KOPT-K1 (cell line): ENCODE measurements around the gene EAF1.
"Not testable (repeated sequence)": the region's sequence is repeated elsewhere in the genome, so short reads cannot be mapped to it uniquely, and the experiment has no call there.

Source experiments
- H3K27ac ChIP-seq: fragments of 200-600 bp; sonication (generic); 2 replicates; pipeline ENCODE4 v1.5.1; 2016; ENCODE audit warnings: antibody characterized with exemption, mild to moderate bottlenecking, low read depth, low read length; ENCODE audit not compliant: poor library complexity, severe bottlenecking
- H3K36me3 ChIP-seq: fragments of 200-600 bp; sonication (generic); 2 replicates; pipeline ENCODE4 v1.5.1; 2017; ENCODE audit warnings: antibody characterized with exemption, mild to moderate bottlenecking, low read length, moderate library complexity; ENCODE audit not compliant: insufficient read depth
- H3K9me3 ChIP-seq: fragments of 200-600 bp; sonication (generic); 2 replicates; pipeline ENCODE4 v1.5.1; 2017; ENCODE audit warnings: antibody characterized with exemption, low read length, mild to moderate bottlenecking; ENCODE audit not compliant: insufficient read depth, poor library complexity, severe bottlenecking

EAF1 gene

GRCh38 chr3:15427182-15427880 is at the start of gene EAF1, which contains the start of gene METTL6:
TSS of gene EAF1 (plus strand) at chr3:15427598. CDS start at chr3:15427780, 182 bp downstream.
TSS of gene METTL6 (minus strand) at chr3:15427544. CDS start at chr3:15426511, 1,033 bp downstream.
- peaks cover 57% of the 10 kb centered on the region for H3K36me3 ChIP-seq
- no peaks in the 10 kb centered on the region for H3K9me3 ChIP-seq
- peak within 1 kb of the TSS; percentile 69 for H3K27ac ChIP-seq

GRCh38 chr3:15377961-15378791 is 49.2 kb upstream of the EAF1 start:
- Histone ChIP-seq H3K9me3 (no peaks in the 10 kb centered on the region), H3K27ac (no peak overlapping the region), H3K36me3 (no peaks in the 10 kb centered on the region)

GRCh38 chr3:15380980-15381890 is 46.2 kb upstream of the EAF1 start:
- Histone ChIP-seq H3K36me3 (no peaks in the 10 kb centered on the region), H3K9me3 (peaks cover 4% of the 10 kb centered on the region), H3K27ac (no peak overlapping the region)

- peaks cover 9% of the 10 kb centered on the region for H3K9me3 ChIP-seq
- no peaks in the 10 kb centered on the region for H3K36me3 ChIP-seq
- H3K27ac ChIP-seq, result no peak overlapping the region
These were observed 44.9 kb upstream of the EAF1 start for GRCh38 chr3:15382405-15382923.

GRCh38 chr3:15384510-15385237 is 42.7 kb upstream of the EAF1 start:
- Histone ChIP-seq H3K9me3 (peaks cover 9% of the 10 kb centered on the region), H3K27ac (no peak overlapping the region)

GRCh38 chr3:15385238-15385695 is 42.1 kb upstream of the EAF1 start:
- not testable (repeated sequence) for H3K36me3 ChIP-seq, H3K27ac ChIP-seq, H3K9me3 ChIP-seq

More at GRCh38 chr3:15384510-15385237, 42.7 kb upstream of the EAF1 start:
- no peaks in the 10 kb centered on the region for H3K36me3 ChIP-seq

- Histone ChIP-seq H3K36me3 (no peaks in the 10 kb centered on the region), H3K9me3 (peaks cover 9% of the 10 kb centered on the region), H3K27ac (no peak overlapping the region)
These were observed 41.3 kb upstream of the EAF1 start for GRCh38 chr3:15385901-15386653.

GRCh38 chr3:15386654-15386955 is 40.8 kb upstream of the EAF1 start:
- H3K9me3 ChIP-seq, H3K27ac ChIP-seq, H3K36me3 ChIP-seq: not testable (repeated sequence)

GRCh38 chr3:15387171-15387581 is 40.2 kb upstream of the EAF1 start:
- H3K36me3 ChIP-seq, result no peaks in the 10 kb centered on the region
- peaks cover 9% of the 10 kb centered on the region for H3K9me3 ChIP-seq
- no peak overlapping the region for H3K27ac ChIP-seq

GRCh38 chr3:15387735-15388134 is 39.7 kb upstream of the EAF1 start:
- no peaks in the 10 kb centered on the region for H3K36me3 ChIP-seq
- H3K9me3 ChIP-seq, result peaks cover 9% of the 10 kb centered on the region
- no peak overlapping the region for H3K27ac ChIP-seq

GRCh38 chr3:15388335-15388734 is 39.1 kb upstream of the EAF1 start:
- H3K36me3 ChIP-seq, H3K9me3 ChIP-seq, H3K27ac ChIP-seq: not testable (repeated sequence)

- Histone ChIP-seq H3K27ac (no peak overlapping the region), H3K9me3 (peaks cover 9% of the 10 kb centered on the region), H3K36me3 (no peaks in the 10 kb centered on the region)
These were observed 36.9 kb upstream of the EAF1 start for GRCh38 chr3:15390460-15390859.

- Histone ChIP-seq H3K36me3 (no peaks in the 10 kb centered on the region), H3K9me3 (peaks cover 7% of the 10 kb centered on the region), H3K27ac (no peak overlapping the region)
These were observed 36.4 kb upstream of the EAF1 start for GRCh38 chr3:15391007-15391406.

- H3K36me3 ChIP-seq, H3K27ac ChIP-seq, H3K9me3 ChIP-seq: not testable (repeated sequence)
These were observed 34.1 kb upstream of the EAF1 start for GRCh38 chr3:15393252-15393651.
